Measurements from ENCODE around the gene IDH1.
A peak's percentile ranks its signal among the peaks of the same experiment; 100 is the strongest.
"Not testable (repeated sequence)": the region's sequence is repeated elsewhere in the genome, so short reads cannot be mapped to it uniquely, and the experiment has no call there.

Gene IDH1

GRCh38 chr2:208254871-208255556, at the start of gene IDH1:
TSS of gene IDH1 (minus strand) at chr2:208255071. CDS start at chr2:208251551, 3,520 bp downstream.
- peak; percentile 90 for DNase-seq

GRCh38 chr2:208304157-208304556, 49.3 kb upstream of the IDH1 start:
- no peak for DNase-seq

- DNase-seq: no peak
Measured at GRCh38 chr2:208300847-208301618, 46.2 kb upstream of the IDH1 start.

- DNase-seq: no peak
Measured at GRCh38 chr2:208297961-208298360, 43.1 kb upstream of the IDH1 start.

GRCh38 chr2:208296610-208297009, 41.7 kb upstream of the IDH1 start:
- DNase-seq: no peak

GRCh38 chr2:208295834-208296233, 41.0 kb upstream of the IDH1 start:
- no peak for DNase-seq

GRCh38 chr2:208294482-208295024, 39.7 kb upstream of the IDH1 start:
- DNase-seq: no peak

- no peak for DNase-seq
Measured at GRCh38 chr2:208285853-208286252, 31.0 kb upstream of the IDH1 start.

- DNase-seq: no peak
Measured at GRCh38 chr2:208280933-208281332, 26.1 kb upstream of the IDH1 start.

GRCh38 chr2:208280234-208280633, 25.4 kb upstream of the IDH1 start:
- no peak for DNase-seq

GRCh38 chr2:208279236-208279635, 24.4 kb upstream of the IDH1 start:
- no peak for DNase-seq

- no peak for DNase-seq
Measured at GRCh38 chr2:208278549-208278948, 23.7 kb upstream of the IDH1 start.

- no peak for DNase-seq
Measured at GRCh38 chr2:208274748-208275147, 19.9 kb upstream of the IDH1 start.

- DNase-seq: no peak
Measured at GRCh38 chr2:208269091-208269490, 14.2 kb upstream of the IDH1 start.

- no peak for DNase-seq
Measured at GRCh38 chr2:208268156-208268952, 13.5 kb upstream of the IDH1 start.

- not testable (repeated sequence) for DNase-seq
Measured at GRCh38 chr2:208267526-208267925, 12.7 kb upstream of the IDH1 start.

GRCh38 chr2:208266936-208267335, 12.1 kb upstream of the IDH1 start:
- DNase-seq: no peak

GRCh38 chr2:208266553-208266893, 11.7 kb upstream of the IDH1 start:
- peak; percentile 44 for DNase-seq

- peak; percentile 93 for DNase-seq
Measured at GRCh38 chr2:208265801-208266552, 11.1 kb upstream of the IDH1 start, which contains the start of gene PIKFYVE. TSS of gene PIKFYVE (plus strand) at chr2:208266255. CDS start at chr2:208271520, 5,265 bp downstream.

GRCh38 chr2:208265371-208265800, 10.5 kb upstream of the IDH1 start:
- peak; percentile 68 for DNase-seq

GRCh38 chr2:208256849-208257813, 2.3 kb upstream of the IDH1 start:
- not testable (repeated sequence) for DNase-seq

Measured in NCI-H748 treated with DMSO at 0.1 percent for 48 hours (cell line).